HG03139 (cell line): ENCODE data around the gene GLT1D1.

Experiments used
- ATAC-seq: cut with Tn5 transposase; IDR thresholded peaks from one replicate; pipeline ENCODE4 v1.9.1; 2021; ENCODE audit not compliant: unreplicated experiment

GLT1D1 gene

DNA sequence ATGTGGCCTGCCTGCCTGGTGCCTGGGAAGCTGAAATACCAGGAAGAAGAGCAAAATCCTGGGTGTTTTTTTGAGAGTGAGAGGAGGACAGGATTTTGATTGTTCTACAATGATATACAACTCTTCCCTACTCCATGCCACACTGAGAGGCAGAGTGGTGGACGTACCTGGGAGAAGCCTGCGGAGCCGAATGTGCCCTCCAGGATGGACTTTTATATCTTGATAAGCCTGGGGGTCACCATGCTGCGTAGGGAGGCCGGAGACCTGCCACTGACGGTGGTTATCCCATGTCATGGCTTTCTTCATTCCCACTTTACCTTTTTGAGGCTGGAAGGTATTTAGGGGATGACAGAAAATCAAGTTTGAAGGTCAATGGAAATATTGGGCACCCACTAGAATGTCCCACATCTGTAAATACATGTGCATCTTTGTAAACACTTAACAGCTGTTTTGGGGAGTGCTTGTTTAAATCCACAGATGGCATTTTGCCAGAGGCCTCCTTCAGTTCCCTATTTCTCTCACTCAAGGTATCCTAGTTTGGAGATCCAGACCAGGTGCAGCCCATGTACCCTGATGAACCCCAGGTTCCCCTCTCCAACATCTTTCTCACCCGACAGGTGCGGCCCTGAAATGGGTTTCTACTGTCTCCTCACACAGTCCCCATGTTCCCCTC is 1.1 kb upstream of the GLT1D1 start:
- ATAC-seq = no peak

DNA sequence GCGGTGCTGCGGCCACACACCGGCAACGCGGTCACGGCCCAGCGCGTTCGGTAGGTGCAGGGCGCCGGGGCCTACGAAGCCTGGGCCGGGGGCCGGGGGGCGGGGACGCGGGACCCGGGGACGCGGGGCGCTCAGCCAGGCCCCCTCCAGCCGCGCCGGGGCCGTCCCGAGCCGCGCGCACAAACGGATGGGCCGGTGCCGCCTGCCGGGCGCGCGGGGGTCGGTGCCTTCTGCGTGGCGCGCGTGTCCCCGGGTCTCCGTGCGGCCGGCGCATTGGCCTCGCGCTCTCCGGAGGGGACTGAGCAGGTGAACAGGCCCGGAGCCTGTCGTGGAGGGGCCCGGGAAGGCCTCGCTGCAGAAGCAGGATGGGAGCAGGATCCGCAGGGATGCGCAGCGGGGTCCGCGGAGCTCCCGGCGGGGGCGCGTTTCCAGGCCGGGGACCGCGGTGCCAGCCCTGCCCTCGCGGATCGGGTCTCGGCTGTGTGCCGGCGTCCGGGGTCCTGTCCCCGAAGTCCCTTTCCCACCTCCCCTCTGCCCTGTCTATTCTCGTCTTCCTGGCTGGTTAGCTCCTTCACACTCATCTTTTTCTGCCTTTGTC is 421 bp downstream of the GLT1D1 start:
- ATAC-seq = no peak

DNA sequence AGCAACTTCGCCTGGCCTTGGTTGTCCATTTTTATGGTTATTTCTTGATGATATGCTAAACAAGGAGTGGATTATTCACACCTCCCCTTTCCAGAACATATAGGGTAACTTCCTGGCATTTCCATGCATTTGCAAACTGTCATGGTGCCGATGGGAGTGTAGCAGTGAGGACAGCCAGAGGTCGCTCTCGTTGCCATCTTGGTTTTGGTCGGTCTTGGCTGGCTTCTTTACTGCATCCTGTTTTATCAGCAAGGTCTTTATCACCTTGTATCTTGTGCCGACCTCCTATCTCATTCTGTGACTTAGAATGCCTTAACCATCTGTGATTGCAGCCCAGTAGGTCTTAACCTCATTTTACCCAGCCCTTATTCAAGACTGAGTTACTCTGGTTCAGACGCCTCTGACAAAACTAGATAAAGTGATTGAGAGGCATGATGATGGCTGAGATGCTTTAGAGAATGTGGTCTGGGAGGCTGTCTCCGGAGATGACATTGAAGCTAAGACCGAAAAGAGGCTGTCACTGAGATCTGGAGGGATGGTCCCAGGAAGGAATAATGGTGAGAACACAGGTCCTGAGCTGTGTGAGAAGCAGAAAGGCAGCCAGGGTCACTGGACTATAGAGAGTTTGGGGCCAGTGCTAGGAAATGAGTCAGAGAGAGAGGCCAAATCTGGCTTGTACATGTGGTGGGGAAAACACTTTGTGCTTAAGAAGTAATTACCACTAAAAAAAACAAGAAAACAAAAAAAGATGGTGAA is 2.9 kb downstream of the GLT1D1 start:
- ATAC-seq = no peak

DNA sequence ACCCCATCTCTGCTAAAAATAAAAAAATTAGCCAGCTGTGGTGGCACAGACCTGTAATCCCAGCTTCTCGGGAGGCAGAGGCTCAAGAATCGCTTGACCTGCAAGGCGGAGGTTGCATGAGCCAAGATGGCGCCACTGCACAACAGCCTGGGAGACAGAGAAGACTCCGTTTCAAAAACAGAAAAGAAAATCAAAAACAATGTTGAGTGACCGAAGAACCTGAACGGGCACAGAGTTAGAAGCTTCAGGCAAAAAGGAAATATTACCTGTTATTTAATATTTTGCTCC is 3.5 kb downstream of the GLT1D1 start:
- ATAC-seq = no peak

DNA sequence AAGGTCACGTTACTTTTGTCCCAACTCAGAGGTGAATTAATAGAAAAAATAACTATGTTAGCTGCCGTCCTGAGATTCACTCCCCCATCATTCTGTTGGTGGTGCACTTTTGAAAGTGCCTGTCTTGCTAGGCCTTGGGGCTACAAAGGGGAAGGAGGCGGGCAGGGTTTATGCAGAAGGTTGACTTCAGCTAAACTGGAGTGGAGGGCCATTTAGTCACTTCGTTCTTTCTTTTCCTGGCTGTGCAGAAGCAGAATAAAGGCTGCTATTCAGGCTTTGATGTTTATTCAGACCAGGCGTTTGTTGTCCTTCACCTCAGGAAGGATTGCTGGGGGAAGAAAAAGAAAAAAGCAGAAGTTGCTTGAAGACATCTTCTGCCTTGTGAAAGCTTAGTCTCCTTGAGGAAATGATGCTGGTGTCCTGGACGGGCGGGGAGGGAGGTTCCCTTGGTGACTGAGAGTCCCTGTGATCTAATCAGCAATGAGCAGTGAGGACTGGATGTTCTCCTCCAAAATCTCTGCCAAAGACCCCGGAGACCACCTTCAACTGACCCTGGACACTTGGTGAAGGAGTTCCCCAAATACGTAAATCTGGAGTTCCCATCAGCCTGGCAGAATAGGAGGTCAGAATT is 4.0 kb downstream of the GLT1D1 start:
- ATAC-seq = no peak

DNA sequence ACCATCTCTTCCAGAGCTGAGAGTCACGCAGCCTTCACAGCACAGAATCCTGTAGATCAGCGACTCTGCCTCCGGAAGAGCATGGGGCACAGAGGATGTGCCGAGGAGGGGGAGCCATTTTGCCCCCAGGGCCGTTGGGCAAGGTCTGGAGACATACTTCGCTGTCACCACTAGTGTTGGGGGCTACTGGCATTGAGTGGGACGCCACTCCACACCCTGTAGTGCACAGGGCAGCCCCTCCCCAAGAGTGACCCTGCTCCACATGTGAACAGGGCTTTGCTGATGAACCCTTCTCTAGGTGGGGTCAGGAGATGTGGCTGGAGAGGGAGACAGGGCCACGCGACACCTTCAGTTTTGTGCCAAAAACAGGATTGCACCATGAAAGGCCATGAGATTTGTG is 6.0 kb downstream of the GLT1D1 start:
- ATAC-seq = no peak

DNA sequence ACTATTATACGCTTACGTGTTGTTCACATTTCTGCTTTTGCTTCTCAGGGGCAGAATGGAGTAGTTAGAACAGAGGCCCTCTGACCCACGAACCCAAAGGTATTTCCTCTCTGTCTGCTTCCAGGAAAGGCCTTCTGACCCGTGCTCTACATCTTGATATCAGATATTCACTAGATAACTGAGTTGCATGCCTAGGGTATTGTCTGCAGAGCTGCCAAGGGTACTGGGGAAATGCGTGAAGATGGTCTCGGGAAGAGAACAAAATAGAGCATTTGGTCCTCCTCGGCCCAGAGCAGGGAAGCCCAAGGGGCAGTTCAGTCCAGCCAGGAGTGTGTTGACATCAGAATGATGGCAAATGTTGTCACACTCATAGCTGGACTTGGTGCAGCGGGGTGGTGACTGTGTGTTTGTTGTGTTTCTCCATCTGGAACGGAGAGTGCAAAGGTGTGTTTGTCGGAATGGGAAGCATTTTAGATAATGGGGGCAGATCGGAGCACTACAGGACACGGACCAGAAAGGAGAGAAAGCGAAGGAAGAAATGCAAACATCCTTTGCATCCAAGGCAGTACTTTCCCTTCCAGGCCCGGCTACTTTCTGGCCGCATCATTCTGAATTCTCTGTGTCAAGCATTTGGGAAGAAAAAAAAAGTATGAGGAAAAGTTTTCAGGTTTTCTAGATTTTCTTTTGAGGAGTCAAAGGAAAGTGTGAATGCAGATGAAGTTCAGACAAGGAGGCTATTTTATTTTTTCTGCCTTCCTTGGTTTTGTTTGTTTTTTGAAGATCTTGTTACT is 8.1 kb downstream of the GLT1D1 start:
- no peak for ATAC-seq

DNA sequence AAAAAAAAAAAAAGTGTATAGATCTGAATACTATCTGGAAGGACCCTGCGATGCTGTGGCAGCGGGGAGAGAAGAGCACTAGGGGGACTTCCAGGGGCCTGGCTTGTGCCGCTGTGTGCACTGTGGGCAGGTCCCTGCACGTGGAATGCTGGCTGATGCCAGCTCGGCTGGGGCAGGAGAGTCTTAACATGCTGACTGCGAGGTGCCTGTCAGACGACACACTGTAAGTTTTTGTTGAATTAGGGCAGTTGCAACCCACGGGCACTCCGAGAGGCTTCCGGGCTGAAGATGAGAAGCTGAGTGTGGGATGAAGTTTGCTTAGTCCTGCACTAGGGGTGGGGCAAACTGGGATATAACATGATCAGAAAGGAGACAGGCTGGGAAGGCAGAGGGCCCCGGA is 10.7 kb downstream of the GLT1D1 start:
- ATAC-seq = no peak

DNA sequence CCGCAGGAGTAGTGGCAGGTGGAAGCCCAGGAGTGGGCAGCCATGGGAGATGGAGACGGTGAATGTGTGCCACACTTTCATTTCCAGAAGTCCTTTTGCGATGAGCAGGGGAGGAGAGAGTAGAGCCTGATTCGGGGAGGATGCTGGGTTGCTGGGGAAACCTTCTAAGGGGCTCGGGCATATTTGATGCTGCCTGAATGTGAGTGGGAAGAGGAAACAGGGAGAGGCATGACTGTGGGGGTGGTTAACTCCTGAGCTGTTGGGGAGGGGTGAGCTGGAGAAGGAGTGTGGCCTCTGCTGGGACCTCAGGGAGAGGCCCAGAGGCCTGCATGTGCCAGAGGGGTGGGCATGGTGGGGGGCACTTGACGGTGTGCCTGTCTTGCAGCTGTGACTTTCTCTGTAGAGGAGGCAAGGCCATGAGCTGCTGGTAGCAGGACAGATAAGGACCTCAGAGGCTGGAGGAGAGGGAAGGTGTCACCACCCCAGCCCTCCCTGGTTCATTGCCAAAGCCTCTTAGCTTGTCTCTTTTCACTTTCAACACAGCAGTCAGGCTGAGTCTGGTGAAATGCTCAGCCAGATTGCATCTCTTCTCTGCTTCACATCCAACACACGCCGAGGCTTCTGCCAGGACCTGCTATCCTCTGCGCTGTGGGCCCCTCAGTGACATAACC is 11.4 kb downstream of the GLT1D1 start:
- ATAC-seq = no peak

DNA sequence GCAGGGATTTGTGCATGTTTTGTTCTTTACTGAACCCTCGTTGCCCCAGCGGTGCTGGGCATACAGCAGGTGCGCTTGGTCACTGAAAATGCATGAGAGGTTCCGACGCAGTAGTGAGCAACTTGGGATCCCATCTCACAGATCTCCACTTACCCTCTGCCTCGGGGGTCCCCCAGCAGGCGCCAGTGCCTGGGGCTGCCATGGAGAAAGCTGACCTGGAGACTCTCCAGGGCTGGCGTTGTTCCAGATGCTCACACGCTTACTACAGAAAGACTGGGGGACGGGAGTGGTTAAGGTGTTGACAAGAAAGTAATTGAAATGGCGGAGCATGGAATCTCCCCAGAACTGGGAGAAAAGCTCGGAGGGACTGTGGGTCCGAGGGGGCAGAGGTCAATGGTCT is 14.2 kb downstream of the GLT1D1 start:
- no peak for ATAC-seq

DNA sequence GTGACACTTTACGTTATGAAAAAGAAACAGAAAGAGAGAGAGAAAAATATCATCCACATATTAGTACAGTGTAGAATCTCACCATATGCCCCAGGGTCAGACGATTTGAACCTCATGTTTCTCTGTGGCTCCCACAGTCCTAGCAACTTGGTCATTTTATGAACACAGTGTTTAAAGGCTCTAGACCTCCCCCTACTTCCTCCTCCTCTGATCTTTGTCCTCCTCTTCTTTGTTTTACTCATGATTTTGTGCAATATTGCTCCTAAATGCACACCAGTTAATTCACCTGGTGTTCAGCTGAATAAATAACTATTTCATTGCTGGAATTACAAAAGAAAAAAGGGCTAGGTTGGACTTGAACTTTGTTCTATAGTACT is 18.2 kb downstream of the GLT1D1 start:
- no peak for ATAC-seq

DNA sequence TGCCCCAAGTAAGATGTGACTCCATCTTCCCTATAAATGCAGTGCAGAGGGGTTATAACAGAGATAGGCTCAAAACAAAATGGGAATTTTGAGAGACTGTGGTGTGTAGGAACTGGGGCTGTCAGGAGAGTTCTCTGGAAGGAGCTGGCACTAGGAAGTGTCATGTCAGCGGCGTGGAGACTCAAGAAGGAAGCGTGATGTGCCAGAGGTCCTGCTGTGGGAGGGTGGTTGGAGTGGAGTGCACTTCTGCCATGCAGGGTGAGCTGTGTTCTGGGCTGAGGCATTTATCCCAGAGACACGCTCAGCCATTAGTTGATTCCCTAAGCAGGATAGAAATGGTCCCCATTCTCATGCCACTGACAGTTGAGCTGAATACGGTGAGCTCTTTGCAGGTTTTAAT is 19.0 kb downstream of the GLT1D1 start:
- ATAC-seq = no peak

DNA sequence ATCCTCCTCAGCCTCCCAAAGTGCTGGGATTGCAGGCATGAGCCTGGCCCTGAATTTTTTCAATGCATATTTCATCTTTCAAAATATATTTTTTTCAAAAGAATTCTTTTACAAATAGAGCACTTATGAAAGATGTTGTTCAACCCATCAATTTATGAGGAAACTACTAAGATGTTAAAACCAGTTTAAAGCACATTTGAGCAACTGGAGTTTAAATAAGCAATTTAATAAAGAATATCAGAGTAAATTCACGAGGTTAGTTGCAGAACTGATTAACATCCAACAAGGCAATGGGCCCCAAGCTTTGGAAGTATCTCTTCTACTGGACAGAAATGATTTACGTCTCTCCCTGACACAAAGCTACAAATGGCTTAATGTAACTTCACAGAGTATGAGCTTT is 23.3 kb downstream of the GLT1D1 start:
- no peak for ATAC-seq

DNA sequence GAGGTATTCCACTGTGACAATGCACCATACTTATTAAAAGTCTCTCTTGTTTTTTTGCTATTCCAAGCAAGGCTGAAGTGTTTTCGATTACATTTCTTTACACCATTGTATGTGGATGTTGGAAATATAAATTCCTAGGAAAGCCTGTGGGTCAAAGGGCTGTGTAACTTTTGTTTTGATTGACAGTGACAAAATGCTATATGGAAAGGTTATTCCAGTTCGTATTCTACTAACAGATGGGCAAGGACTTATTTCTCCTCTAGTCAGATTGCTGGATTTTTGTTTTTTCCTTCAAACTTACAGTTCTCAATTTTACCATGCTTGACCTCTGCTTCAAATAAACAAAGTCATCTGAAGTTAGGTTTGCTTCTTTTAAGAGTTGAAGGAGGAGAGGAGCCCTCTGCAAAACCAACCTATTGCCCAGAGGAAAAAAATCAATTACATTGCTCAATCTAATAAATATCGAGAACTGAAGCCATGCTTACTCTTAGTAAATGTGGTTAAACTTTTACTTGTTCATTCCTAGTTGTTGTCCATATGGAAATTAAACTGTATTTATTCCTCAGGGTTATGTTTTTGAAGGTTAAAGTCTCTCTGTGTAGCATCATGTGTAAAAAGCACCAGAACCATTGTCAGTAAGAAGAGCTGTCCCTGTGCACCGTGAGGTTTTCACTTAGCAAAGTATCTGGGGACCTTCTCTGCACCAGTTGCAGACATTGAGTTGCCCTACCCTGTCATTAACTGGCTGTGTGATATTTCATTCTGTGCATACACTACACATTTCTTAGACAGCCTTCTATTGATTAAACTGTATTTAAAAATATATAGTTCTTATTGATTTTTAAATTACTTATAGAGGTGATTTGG is 26.9 kb downstream of the GLT1D1 start:
- ATAC-seq = no peak

DNA sequence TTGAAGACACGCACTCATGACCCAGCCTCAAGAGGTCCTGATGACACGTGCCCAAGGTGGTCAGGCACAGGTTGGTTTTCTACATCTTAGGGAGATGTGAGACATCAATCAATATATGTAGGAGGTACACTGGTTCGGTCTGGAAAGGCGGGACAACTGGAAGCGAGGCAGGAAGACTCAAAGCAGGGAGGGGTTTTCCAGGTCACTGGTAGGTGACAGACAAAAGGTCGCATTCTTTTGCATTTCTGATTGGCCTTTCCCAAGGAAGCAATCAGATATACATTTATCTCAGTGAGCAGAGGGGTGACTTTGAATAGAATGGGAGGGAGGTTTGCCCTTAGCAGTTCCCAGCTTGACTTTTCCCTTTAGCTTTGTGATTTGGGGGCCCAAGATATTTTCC is 38.6 kb downstream of the GLT1D1 start:
- ATAC-seq = no peak

DNA sequence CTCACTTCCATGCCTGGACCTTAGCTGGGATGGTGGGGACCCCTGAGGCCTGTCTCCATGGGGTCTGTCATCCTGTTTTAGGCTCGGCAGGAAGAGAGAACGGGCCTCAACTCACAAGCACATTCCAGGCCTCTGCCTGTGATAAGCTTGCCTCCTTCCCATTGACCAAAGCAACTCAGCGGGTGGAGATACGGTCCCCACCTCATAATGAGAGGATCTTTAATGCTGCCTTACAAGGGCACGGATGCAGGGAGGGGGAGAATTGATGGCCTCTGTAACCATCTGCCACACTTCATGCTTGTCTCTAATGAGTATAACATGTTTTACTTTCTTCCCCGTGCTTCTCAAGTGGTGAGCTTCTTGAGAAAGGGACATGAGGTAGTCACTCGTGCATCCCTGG is 50.0 kb downstream of the GLT1D1 start:
- no peak for ATAC-seq

DNA sequence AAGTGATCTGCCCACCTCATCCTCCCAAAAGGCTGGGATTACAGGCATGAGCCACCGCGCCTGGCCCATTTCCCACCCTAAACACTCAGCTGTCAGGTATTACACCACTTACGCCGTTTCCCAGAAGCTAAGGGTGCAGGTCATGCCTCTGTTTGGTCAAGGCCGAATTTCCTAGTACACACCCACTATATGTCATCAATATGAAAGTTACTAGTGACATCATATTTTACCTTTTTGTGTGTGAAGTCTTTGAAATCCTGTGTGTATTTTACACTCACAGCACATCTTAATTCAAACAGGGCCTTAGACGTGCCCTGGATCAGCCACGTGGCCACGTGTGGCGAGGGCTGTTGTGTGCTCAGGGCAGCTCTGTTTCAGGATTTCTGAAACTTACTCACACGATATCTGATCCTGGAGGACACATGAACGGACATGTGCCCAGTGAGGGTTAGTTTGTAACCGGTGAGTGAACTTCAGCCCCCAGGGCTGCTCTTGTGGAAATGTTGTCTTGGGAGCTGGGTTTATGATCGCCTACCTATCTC is 51.8 kb downstream of the GLT1D1 start:
- no peak for ATAC-seq

DNA sequence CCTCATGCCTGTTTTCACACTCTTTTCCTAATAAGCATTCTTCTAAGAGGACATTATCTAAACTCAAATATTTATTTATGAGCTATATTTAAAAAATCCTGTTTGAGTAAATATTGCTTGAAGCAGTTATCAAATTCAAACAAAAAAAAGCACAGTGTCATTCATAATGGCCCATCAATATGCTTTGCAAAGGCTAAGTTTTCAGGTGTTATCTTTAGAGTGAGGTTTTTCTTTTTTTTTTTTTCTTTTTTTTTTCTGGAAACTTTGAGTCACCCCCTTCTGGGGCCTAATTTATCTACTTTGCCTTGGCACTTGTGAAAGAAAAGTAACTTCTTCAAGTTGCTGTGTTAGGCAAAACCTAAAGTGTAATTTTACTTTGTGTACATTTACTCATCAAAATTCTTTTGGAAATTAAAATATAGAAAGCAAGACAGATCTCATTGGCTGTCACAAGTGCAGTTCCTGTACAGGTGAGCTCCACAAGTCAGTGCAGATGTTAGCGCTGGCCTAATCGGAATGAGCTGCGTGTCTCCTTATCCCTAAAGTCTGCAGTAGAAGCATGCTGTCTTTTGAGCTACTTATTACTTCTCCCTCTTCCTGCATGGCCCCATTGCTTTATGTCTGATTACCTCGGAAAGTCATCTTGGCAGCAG is 53.3 kb downstream of the GLT1D1 start:
- ATAC-seq = no peak

DNA sequence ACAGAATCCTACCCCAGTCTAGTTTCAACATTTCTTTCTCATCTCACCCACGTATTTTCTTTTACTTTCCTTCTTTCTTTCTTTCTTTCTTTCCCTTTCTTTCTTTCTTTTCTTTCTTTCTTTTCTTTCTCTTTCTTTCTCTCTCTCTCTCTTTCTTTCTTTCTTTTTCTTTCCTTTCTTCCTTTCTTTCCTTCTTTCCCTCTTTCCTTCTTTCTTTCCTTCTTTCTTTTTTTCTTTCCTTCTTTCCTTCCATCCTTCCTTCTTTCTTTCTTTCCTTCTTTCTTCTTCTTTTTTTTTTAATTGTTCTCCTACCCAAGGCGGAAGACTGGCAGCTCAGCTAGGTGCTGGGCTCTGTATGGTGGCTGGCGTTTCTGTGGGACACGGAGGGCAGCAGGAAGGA is 55.0 kb downstream of the GLT1D1 start:
- ATAC-seq = no peak
